HepG2 (cell line): ENCODE data around the gene NOS1AP. TPM values are rescaled to one million over a fixed set of nuclear protein-coding genes. Genes with fewer than 3 reads are reported as not detected.

Source experiments
- CREM ChIP-seq, 2 experiments: sonication (generic) in 1 of 2; formaldehyde crosslinking in 1 of 2; IDR thresholded peaks; 2 replicates each; pipeline versions ENCODE4 v1.4.0 to v1.6.1; 2016 to 2020; ENCODE audit warnings: antibody characterized with exemption in 1 of 2, mild to moderate bottlenecking in 1 of 2, missing genetic modification reagents in 1 of 2
- DPF2 ChIP-seq: sonication (generic); formaldehyde crosslinking; IDR thresholded peaks from 2 replicates; pipeline ENCODE4 v1.4.0; 2020; ENCODE audit warnings: mild to moderate bottlenecking, low read depth, missing genetic modification reagents, borderline replicate concordance
- MAFG ChIP-seq: sonication (generic); formaldehyde crosslinking; IDR thresholded peaks from 2 replicates; pipeline ENCODE4 v1.5.1; 2020; ENCODE audit warnings: mild to moderate bottlenecking, missing genetic modification reagents
- NBN ChIP-seq: fragments of 450-650 bp; conservative IDR thresholded peaks from 2 replicates; pipeline ENCODE4 v1.6.1; 2017
- NR1H2 ChIP-seq: sonication (generic); formaldehyde crosslinking; IDR thresholded peaks from 2 replicates; pipeline ENCODE4 v1.8.1; 2022; ENCODE audit warnings: low read depth, missing genetic modification reagents, borderline replicate concordance
- REXO4 ChIP-seq: sonication (generic); formaldehyde crosslinking; IDR thresholded peaks from 2 replicates; pipeline ENCODE4 v1.8.0; 2022; ENCODE audit warnings: missing genetic modification reagents, mild to moderate bottlenecking, borderline replicate concordance
- SMAD1 ChIP-seq: sonication (generic); formaldehyde crosslinking; IDR thresholded peaks from 2 replicates; pipeline ENCODE4 v1.4.0; 2020; ENCODE audit warnings: missing genetic modification reagents, low read depth, mild to moderate bottlenecking, borderline replicate concordance
- ZNF224 ChIP-seq: sonication (generic); formaldehyde crosslinking; IDR thresholded peaks from 2 replicates; pipeline ENCODE4 v1.5.0; 2020; ENCODE audit warnings: mild to moderate bottlenecking, missing genetic modification reagents
- ZNF672 ChIP-seq: sonication (generic); formaldehyde crosslinking; IDR thresholded peaks from 2 replicates; pipeline ENCODE4 v1.8.1; 2022; ENCODE audit warnings: missing genetic modification reagents
- ZSCAN21 ChIP-seq: sonication (generic); formaldehyde crosslinking; IDR thresholded peaks from 2 replicates; pipeline ENCODE4 v1.8.0; 2022; ENCODE audit warnings: mild to moderate bottlenecking, missing genetic modification reagents, moderate library complexity, borderline replicate concordance
- polyA plus RNA-seq, 8 experiments: library from polyadenylated mRNA; depleted of rRNA in 3 of 8; stranded (reverse) in 7 of 8; unstranded in 1 of 8; fragments of >200 nt; fragmentation: Illumina TruSeq in 4 of 8; extraction: Trizol in 4 of 8; gene quantifications; 2 replicates each; pipeline versions ENCODE4 v1.2.1 to v1.2.3, GENCODE V29; 2011 to 2016; ENCODE audit warnings: low read depth in 4 of 8, missing spikeins in 1 of 8, mixed read lengths in 1 of 8; ENCODE audit not compliant: insufficient read depth in 1 of 8
- total RNA-seq, 5 experiments: library from RNA; depleted of rRNA; stranded (reverse); fragments of >200 nt; fragmentation: Illumina TruSeq; extraction: Trizol; gene quantifications; 2 replicates each; pipeline ENCODE4 v1.2.3, GENCODE V29; 2016; ENCODE audit warnings: low read depth in 1 of 5
- TF ChIP-seq, protein P1 (sequence below): sonication (generic); formaldehyde crosslinking; IDR thresholded peaks from 2 replicates; pipeline ENCODE4 v1.8.1; 2023; ENCODE audit warnings: mild to moderate bottlenecking, inconsistent platforms, moderate library complexity, missing genetic modification reagents, borderline replicate concordance
- TF ChIP-seq, protein P2 (sequence below): sonication (generic); formaldehyde crosslinking; IDR thresholded peaks from 2 replicates; pipeline ENCODE4 v1.4.0; 2020; ENCODE audit warnings: missing genetic modification reagents
- TF ChIP-seq, protein P3 (sequence below): sonication (generic); formaldehyde crosslinking; IDR thresholded peaks from 2 replicates; pipeline ENCODE4 v1.8.0; 2022; ENCODE audit warnings: missing genetic modification reagents, mild to moderate bottlenecking, inconsistent platforms, borderline replicate concordance
- TF ChIP-seq, protein P4 (sequence below): sonication (generic); formaldehyde crosslinking; IDR thresholded peaks from 2 replicates; pipeline ENCODE4 v1.4.0; 2020; ENCODE audit warnings: missing genetic modification reagents
- TF ChIP-seq, protein P5 (sequence below): sonication (generic); formaldehyde crosslinking; IDR thresholded peaks from 2 replicates; pipeline ENCODE4; 2020; ENCODE audit warnings: missing genetic modification reagents, mild to moderate bottlenecking, borderline replicate concordance
- TF ChIP-seq, protein P6 (sequence below): sonication (generic); formaldehyde crosslinking; IDR thresholded peaks from 2 replicates; pipeline ENCODE4 v1.4.0; 2020; ENCODE audit warnings: missing genetic modification reagents

NOS1AP gene
- total and polyA plus RNA-seq, 2 of the 13 experiments (the other 11 are each of a cell fraction or from before 2014, with no cell fraction given) = 2.0 to 3.3 TPM

DNA sequence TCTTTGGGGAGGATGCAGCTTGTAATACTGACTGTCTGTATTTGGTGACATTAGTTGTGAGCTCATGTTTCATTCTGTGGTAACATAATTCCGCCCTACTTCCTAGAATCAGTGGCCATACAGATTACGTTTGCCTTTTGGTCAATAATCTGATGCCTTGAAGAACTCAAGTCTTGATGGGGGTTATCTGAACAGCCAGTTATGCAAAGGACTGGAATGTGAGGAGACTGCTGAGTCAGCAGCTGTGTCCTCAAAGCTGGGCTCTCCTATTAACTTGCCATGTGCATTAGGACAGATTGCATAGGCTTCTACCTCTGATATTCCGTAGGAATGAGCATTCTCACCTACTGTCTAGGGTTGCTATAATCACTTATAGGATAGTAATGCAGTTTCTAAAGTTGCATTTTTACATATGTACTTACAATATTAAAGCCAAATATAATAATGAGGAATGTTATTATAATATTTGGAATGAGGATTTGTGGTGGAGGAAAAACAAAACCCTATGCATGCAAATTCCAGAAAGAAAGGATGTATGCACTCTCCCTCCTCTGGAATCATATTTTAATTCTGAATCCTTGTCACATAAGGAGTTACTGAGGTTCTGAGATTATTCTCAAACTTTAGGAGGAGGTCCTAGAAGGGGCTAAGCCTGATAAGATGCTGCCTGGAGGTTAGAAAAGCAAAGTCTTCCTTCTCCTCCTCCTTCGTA is 116.0 kb downstream of the NOS1AP start (continued):
- TF ChIP-seq, protein P1, sequence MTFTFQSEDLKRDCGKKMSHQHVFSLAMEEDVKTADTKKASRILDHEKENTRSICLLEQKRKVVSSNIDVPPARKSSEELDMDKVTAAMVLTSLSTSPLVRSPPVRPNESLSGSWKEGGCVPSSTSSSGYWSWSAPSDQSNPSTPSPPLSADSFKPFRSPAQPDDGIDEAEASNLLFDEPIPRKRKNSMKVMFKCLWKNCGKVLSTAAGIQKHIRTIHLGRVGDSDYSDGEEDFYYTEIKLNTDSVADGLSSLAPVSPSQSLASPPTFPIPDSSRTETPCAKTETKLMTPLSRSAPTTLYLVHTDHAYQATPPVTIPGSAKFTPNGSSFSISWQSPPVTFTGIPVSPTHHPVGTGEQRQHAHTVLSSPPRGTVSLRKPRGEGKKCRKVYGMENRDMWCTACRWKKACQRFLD (CRISPR knock-in tag) = no peak
- TF ChIP-seq REXO4 (CRISPR knock-in tag) (no peak), ZSCAN21 (CRISPR knock-in tag) (no peak), NBN (no peak), DPF2 (CRISPR knock-in tag) (no peak), ZNF224 (CRISPR knock-in tag) (no peak), SMAD1 (CRISPR knock-in tag) (no peak), CREM (IDR thresholded peaks at IDR 0.05) (no peak), CREM (CRISPR knock-in tag; IDR thresholded peaks at IDR 0.05) (no peak), ZNF672 (CRISPR knock-in tag) (no peak), MAFG (peak; percentile 30), NR1H2 (CRISPR knock-in tag) (no peak)
- TF ChIP-seq, protein P2, sequence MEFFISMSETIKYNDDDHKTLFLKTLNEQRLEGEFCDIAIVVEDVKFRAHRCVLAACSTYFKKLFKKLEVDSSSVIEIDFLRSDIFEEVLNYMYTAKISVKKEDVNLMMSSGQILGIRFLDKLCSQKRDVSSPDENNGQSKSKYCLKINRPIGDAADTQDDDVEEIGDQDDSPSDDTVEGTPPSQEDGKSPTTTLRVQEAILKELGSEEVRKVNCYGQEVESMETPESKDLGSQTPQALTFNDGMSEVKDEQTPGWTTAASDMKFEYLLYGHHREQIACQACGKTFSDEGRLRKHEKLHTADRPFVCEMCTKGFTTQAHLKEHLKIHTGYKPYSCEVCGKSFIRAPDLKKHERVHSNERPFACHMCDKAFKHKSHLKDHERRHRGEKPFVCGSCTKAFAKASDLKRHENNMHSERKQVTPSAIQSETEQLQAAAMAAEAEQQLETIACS = no peak
- TF ChIP-seq, protein P3, sequence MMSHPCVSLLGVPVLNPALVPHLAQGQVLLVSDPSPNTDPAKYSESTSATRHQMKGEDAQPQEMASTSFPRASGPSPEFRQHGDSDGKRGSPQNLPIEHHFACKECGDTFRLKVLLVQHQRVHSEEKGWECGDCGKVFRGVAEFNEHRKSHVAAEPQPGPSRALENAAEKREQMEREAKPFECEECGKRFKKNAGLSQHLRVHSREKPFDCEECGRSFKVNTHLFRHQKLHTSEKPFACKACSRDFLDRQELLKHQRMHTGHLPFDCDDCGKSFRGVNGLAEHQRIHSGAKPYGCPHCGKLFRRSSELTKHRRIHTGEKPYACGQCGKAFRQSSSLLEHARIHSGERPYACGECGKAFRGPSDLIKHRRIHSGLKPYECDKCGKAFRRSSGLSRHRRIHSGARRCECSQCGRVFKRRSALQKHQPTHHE (CRISPR knock-in tag) = no peak
- TF ChIP-seq, protein P4, sequence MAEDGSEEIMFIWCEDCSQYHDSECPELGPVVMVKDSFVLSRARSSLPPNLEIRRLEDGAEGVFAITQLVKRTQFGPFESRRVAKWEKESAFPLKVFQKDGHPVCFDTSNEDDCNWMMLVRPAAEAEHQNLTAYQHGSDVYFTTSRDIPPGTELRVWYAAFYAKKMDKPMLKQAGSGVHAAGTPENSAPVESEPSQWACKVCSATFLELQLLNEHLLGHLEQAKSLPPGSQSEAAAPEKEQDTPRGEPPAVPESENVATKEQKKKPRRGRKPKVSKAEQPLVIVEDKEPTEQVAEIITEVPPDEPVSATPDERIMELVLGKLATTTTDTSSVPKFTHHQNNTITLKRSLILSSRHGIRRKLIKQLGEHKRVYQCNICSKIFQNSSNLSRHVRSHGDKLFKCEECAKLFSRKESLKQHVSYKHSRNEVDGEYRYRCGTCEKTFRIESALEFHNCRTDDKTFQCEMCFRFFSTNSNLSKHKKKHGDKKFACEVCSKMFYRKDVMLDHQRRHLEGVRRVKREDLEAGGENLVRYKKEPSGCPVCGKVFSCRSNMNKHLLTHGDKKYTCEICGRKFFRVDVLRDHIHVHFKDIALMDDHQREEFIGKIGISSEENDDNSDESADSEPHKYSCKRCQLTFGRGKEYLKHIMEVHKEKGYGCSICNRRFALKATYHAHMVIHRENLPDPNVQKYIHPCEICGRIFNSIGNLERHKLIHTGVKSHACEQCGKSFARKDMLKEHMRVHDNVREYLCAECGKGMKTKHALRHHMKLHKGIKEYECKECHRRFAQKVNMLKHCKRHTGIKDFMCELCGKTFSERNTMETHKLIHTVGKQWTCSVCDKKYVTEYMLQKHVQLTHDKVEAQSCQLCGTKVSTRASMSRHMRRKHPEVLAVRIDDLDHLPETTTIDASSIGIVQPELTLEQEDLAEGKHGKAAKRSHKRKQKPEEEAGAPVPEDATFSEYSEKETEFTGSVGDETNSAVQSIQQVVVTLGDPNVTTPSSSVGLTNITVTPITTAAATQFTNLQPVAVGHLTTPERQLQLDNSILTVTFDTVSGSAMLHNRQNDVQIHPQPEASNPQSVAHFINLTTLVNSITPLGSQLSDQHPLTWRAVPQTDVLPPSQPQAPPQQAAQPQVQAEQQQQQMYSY (CRISPR knock-in tag) = no peak
- TF ChIP-seq, protein P5, sequence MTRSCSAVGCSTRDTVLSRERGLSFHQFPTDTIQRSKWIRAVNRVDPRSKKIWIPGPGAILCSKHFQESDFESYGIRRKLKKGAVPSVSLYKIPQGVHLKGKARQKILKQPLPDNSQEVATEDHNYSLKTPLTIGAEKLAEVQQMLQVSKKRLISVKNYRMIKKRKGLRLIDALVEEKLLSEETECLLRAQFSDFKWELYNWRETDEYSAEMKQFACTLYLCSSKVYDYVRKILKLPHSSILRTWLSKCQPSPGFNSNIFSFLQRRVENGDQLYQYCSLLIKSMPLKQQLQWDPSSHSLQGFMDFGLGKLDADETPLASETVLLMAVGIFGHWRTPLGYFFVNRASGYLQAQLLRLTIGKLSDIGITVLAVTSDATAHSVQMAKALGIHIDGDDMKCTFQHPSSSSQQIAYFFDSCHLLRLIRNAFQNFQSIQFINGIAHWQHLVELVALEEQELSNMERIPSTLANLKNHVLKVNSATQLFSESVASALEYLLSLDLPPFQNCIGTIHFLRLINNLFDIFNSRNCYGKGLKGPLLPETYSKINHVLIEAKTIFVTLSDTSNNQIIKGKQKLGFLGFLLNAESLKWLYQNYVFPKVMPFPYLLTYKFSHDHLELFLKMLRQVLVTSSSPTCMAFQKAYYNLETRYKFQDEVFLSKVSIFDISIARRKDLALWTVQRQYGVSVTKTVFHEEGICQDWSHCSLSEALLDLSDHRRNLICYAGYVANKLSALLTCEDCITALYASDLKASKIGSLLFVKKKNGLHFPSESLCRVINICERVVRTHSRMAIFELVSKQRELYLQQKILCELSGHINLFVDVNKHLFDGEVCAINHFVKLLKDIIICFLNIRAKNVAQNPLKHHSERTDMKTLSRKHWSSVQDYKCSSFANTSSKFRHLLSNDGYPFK = no peak
- TF ChIP-seq, protein P6, sequence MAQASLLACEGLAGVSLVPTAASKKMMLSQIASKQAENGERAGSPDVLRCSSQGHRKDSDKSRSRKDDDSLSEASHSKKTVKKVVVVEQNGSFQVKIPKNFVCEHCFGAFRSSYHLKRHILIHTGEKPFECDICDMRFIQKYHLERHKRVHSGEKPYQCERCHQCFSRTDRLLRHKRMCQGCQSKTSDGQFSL (CRISPR knock-in tag) = no peak
